ENCODE measurements around the gene SIX2.

DNA sequence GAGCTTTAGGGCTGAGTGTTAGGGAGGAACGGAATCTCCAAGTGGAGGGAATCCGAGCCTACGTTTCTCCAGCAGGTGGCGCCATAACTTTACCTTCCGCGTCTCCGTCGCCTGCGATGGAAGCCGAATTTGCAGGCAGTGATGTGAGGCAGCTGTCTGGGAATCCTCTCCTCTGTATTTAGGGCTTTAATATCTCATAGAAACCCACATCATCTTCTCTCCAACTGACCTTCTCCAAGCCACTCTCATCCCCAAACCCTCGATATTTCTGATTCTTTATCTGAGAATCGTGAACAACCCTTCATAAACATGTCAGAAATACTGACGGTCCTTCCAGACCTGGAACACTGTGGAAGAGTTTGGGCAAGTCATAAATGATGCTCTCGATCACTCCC lies 27.5 kb downstream of the SIX2 start:
- TF ChIP-seq, protein P1, sequence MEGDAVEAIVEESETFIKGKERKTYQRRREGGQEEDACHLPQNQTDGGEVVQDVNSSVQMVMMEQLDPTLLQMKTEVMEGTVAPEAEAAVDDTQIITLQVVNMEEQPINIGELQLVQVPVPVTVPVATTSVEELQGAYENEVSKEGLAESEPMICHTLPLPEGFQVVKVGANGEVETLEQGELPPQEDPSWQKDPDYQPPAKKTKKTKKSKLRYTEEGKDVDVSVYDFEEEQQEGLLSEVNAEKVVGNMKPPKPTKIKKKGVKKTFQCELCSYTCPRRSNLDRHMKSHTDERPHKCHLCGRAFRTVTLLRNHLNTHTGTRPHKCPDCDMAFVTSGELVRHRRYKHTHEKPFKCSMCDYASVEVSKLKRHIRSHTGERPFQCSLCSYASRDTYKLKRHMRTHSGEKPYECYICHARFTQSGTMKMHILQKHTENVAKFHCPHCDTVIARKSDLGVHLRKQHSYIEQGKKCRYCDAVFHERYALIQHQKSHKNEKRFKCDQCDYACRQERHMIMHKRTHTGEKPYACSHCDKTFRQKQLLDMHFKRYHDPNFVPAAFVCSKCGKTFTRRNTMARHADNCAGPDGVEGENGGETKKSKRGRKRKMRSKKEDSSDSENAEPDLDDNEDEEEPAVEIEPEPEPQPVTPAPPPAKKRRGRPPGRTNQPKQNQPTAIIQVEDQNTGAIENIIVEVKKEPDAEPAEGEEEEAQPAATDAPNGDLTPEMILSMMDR (IDR thresholded peaks at IDR 0.05), result peak; percentile 66
- TF ChIP-seq ZFX (IDR thresholded peaks at IDR 0.05; ENCODE audit: borderline replicate concordance), result no peak

Data from 22Rv1 (cell line).